ENCODE results near the gene NTN1. TPM values are rescaled to one million over a fixed set of nuclear protein-coding genes. Genes with fewer than 3 reads are reported as not detected.

The NTN1 gene
- total RNA-seq (2014; rRNA removed; shearing (Covaris generic)) = 0.05 TPM in 1 of 2 replicates, not detected in the other
- total RNA-seq (2022) = not detected in 2 replicates
- percentile 3 among the genes with signal in this experiment for Bru-seq, nascent RNA
- percentile 9 among the genes with signal in this experiment for BruChase-seq, experiment 1, labeled RNA remaining after a 6-hour chase
- BruChase-seq, experiment 2, labeled RNA remaining after a 2-hour chase = percentile 7 among the genes with signal in this experiment
- long read RNA-seq = 0 reads

DNA sequence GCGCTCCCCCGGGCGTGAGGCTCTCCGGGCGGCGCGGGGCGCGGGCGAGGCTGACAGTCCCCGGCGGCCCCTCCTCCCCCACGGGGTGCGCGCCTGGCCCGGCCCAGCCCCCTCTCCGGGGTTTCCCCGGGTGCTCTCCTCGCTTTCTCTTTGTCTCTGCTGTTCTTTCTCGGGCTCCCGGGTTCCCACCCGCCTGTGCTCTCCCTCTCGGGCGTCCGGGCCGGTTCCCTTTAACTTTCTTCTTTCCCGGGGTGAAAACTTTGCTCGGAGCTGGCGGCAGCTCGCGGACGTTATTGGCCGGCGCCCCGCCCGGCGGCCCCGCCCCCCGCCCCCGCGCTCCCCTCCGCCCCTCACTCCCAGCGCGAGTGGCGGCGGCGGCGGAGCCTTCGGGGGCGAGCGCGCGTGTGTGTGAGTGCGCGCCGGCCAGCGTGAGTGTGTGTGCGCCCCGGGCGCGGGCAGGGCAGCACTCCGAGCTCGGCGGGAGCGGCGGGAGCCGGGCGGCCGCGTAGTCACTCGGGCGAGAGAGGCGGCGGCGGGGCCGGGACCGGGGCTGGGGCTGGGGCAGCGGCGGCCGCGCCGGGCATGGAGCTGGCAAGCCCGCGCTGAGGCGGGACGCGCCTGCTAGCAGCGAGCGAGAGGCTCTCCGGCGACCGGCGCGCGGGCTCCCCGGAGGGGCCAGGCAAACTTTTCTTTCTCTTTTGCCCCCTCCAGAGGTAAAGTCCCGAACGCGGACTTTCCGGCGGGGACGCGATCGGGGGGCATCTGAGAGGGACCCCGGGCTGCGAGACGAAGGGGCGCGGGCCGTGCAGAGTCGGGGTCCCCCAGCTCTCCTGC is at the start of gene NTN1:
Gene NTN1, plus strand, starts transcription at position 353 of the 834 bp plus-strand sequence. CDS start 864 bp downstream, outside the sequence.
- intact Hi-C loops (cut with micrococcal nuclease; ENCODE audit: unreplicated experiment) = loop anchor here (10.0 kb wide), 1 partner anchor 63 kb away; no protein-coding TSS in a partner anchor
- POLR2A ChIA-PET = no interaction called here
- DNase-seq (ENCODE audit: low spot score) = peak; percentile 25

DNA sequence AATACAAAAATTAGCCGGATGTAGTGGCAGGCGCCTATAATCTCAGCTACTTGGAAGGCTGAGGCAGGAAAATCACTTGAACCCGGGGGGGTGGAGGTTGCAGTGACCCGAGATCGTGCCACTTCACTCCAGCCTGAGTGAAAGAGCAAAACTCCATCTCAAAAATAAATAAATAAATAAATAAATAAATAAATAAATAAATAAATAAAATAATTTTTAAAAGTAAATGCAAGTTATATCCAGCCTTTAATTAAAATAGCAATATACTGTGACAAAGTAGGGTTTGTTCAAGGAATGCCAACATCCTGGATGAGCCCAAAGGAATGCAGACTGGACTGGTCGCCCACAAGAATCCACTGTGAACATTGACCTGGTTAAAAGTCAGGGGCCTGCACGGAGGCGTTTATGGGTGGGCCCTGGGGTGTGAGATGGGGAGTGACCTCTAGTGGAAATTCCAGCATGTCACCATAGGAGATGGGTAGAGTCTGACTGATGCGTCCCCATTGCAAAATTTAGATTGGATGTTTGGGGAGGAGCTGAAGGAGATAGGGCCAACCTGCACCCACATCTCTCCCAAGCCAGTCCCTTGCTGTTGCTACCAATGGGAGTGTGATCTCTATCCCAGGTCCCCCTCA is 46.1 kb upstream of the NTN1 start:
- TF ChIP-seq EZH2phosphoT487 (IDR thresholded peaks at IDR 0.05; ENCODE audit: borderline replicate concordance, low read depth, low read length) = no peak
- TF ChIP-seq, protein P1, sequence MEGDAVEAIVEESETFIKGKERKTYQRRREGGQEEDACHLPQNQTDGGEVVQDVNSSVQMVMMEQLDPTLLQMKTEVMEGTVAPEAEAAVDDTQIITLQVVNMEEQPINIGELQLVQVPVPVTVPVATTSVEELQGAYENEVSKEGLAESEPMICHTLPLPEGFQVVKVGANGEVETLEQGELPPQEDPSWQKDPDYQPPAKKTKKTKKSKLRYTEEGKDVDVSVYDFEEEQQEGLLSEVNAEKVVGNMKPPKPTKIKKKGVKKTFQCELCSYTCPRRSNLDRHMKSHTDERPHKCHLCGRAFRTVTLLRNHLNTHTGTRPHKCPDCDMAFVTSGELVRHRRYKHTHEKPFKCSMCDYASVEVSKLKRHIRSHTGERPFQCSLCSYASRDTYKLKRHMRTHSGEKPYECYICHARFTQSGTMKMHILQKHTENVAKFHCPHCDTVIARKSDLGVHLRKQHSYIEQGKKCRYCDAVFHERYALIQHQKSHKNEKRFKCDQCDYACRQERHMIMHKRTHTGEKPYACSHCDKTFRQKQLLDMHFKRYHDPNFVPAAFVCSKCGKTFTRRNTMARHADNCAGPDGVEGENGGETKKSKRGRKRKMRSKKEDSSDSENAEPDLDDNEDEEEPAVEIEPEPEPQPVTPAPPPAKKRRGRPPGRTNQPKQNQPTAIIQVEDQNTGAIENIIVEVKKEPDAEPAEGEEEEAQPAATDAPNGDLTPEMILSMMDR (conservative IDR thresholded peaks at IDR 0.05; ENCODE audit: low read length) = no peak; the same call in 1 of the 2 replicates
- POLR2A ChIA-PET = no interaction called here
- H3K79me2 ChIP-seq (ENCODE audit: insufficient read depth, low read depth, low read length) = no peaks in the 10 kb centered on the region
- no peak overlapping the region for H3K4me3 ChIP-seq (ENCODE audit: low read depth, low read length, poor library complexity, severe bottlenecking)
- H4K20me1 ChIP-seq (ENCODE audit: insufficient read depth, low read length) = no peaks in the 10 kb centered on the region
- no peak overlapping the region for H3K27ac ChIP-seq (ENCODE audit: low read depth, low read length, poor library complexity, severe bottlenecking)
- DNase-seq (ENCODE audit: low spot score) = no peak
- CTCF ChIA-PET (ENCODE audit: unreplicated experiment) = no interaction called here
- H3K4me2 ChIP-seq (ENCODE audit: low read length) = no peak overlapping the region
- no peaks in the 10 kb centered on the region for H3K9me2 ChIP-seq (ENCODE audit: insufficient read depth, low read length)
- H3K4me1 ChIP-seq (ENCODE audit: insufficient read depth, low read length, poor library complexity, severe bottlenecking) = no peaks in the 10 kb centered on the region
- intact Hi-C loops (cut with micrococcal nuclease; ENCODE audit: unreplicated experiment) = no loop called here
- no TSS peak for BruUV-seq (replicated peaks)
- no peak overlapping the region for H2AFZ ChIP-seq (ENCODE audit: low read length)
- H3K36me3 ChIP-seq (ENCODE audit: insufficient read depth, low read length) = no peaks in the 10 kb centered on the region
- H3K9me3 ChIP-seq (ENCODE audit: low read length) = no peaks in the 10 kb centered on the region

More for the DNA sequence above, at the start of gene NTN1:
- Histone ChIP-seq H3K4me2 (ENCODE audit: low read length) (peak within 1 kb of the TSS; percentile 59), H3K36me3 (ENCODE audit: insufficient read depth, low read length) (no peaks in the 10 kb centered on the region), H3K4me3 (ENCODE audit: low read depth, low read length, poor library complexity, severe bottlenecking) (peak within 1 kb of the TSS; percentile 68), H3K9me3 (ENCODE audit: low read length) (no peaks in the 10 kb centered on the region), H3K79me2 (ENCODE audit: insufficient read depth, low read depth, low read length) (no peaks in the 10 kb centered on the region), H3K27ac (ENCODE audit: low read depth, low read length, poor library complexity, severe bottlenecking) (no peak within 1 kb of the TSS), H3K4me1 (ENCODE audit: insufficient read depth, low read length, poor library complexity, severe bottlenecking) (no peaks in the 10 kb centered on the region), H3K9me2 (ENCODE audit: insufficient read depth, low read length) (no peaks in the 10 kb centered on the region), H2AFZ (ENCODE audit: low read length) (peak within 1 kb of the TSS; percentile 42; the same call in 1 of the 2 replicates), H4K20me1 (ENCODE audit: insufficient read depth, low read length) (no peaks in the 10 kb centered on the region)
- no peak for TF ChIP-seq EZH2phosphoT487 (IDR thresholded peaks at IDR 0.05; ENCODE audit: borderline replicate concordance, low read depth, low read length)
- TF ChIP-seq, protein P1 (conservative IDR thresholded peaks at IDR 0.05; ENCODE audit: low read length) = no peak
- no TSS peak for BruUV-seq (replicated peaks)
- CTCF ChIA-PET (ENCODE audit: unreplicated experiment) = no interaction called here

Measured in OCI-LY7 (cell line).